ENCODE results near the gene TM4SF1. TPM values are rescaled to one million over a fixed set of nuclear protein-coding genes. Genes with fewer than 3 reads are reported as not detected.

TM4SF1 gene
- total and polyA plus RNA-seq, 9 of the 15 experiments (the other 6 are each of a cell fraction or from before 2014, with no cell fraction given) = 0.06 to 0.44 (median 0.08) TPM; not detected in 4

- DNase-seq (ENCODE audit: extremely low read depth in 1 of 4, low spot score in 3 of 4) = no peak
Measured at GRCh38 chr3:149388001-149388440, 10.6 kb upstream of the TM4SF1 start.

More at GRCh38 chr3:149388001-149388440, 10.6 kb upstream of the TM4SF1 start:
- H3K4me1 ChIP-seq (replicated peaks in 1 of 2; ENCODE audit: control insufficient read depth in 2 of 2, insufficient read depth in 2 of 2, low read length in 2 of 2) = no peaks in the 10 kb centered on the region
- 0% methylated on average over 8 of the region's 8 CpGs for WGBS (ENCODE audit: insufficient coverage, low coverage, missing lambda C conversion rate)
- no peaks in the 10 kb centered on the region for H3K9me1 ChIP-seq (ENCODE audit: control insufficient read depth, insufficient read depth, low read length)
- H3K9me3 ChIP-seq (replicated peaks; ENCODE audit: control insufficient read depth, insufficient read depth, low read depth, low read length) = no peaks in the 10 kb centered on the region
- H3K4me2 ChIP-seq (ENCODE audit: insufficient read depth, low read length) = no peak overlapping the region
- in situ Hi-C loops (cut with MboI) (no loop called here), intact Hi-C loops (cut with micrococcal nuclease) (no loop called here)
- H3K27ac ChIP-seq (ENCODE audit: extremely low read depth, low read depth, low read length) = no peak overlapping the region
- ATAC-seq = no peak
- H3K27me3 ChIP-seq (ENCODE audit: control insufficient read depth in 2 of 2, insufficient read depth in 2 of 2, low read length in 2 of 2) = peaks cover 0 to 5% of the 10 kb centered on the region in 2 experiments; a peak in 2 of 5 replicates
- H4K20me1 ChIP-seq (replicated peaks; ENCODE audit: control insufficient read depth, insufficient read depth, low read length) = no peaks in the 10 kb centered on the region
- CTCF ChIA-PET (ENCODE audit: low intra/inter-chr PET ratio) = interaction anchor here (0.6 kb wide), 1 partner anchor 31 kb away, joined by 4 read pairs; no protein-coding TSS in a partner anchor
- H3K4me3 ChIP-seq = no peak overlapping the region
- POLR2A ChIA-PET = no interaction called here
- no peak overlapping the region for H3K9ac ChIP-seq (ENCODE audit: insufficient read depth in 1 of 2, low read depth in 2 of 2, low read length in 2 of 2)
- TF ChIP-seq NFIC (IDR thresholded peaks at IDR 0.05) (no peak), SMARCC2 (IDR thresholded peaks at IDR 0.05; ENCODE audit: low read depth) (no peak), HNRNPH1 (optimal IDR thresholded peaks at IDR 0.05; ENCODE audit: low read depth, low read length) (no peak), NFE2 (IDR thresholded peaks at IDR 0.05; ENCODE audit: low read depth) (no peak), COPS2 (conservative IDR thresholded peaks at IDR 0.05) (no peak), SMC3 (conservative IDR thresholded peaks at IDR 0.05; ENCODE audit: insufficient read depth, low read depth, low read length) (no peak), BRD4 (IDR thresholded peaks at IDR 0.05) (no peak), DNMT1 (IDR thresholded peaks at IDR 0.05) (no peak), DMBX1 (CRISPR knock-in tag; IDR thresholded peaks at IDR 0.05; ENCODE audit: borderline replicate concordance) (no peak), ZNF639 (CRISPR knock-in tag; conservative IDR thresholded peaks at IDR 0.05 in 1 of 2, IDR thresholded peaks at IDR 0.05 in 1 of 2) (no peak), CHCHD3 (CRISPR knock-in tag; IDR thresholded peaks at IDR 0.05) (no peak), SIRT6 (IDR thresholded peaks at IDR 0.05; ENCODE audit: low read depth, low read length) (no peak), HNRNPUL1 (IDR thresholded peaks at IDR 0.05; ENCODE audit: low read length) (no peak), GTF2F1 (IDR thresholded peaks at IDR 0.05; ENCODE audit: low read depth, low read length) (no peak)
- H3K79me2 ChIP-seq (ENCODE audit: control insufficient read depth, insufficient read depth, low read length) = no peaks in the 10 kb centered on the region
- no peak overlapping the region for H2AFZ ChIP-seq (ENCODE audit: low read depth, low read length)
- BruUV-seq (replicated peaks) = no TSS peak
- no peaks in the 10 kb centered on the region for H3K36me3 ChIP-seq (ENCODE audit: control insufficient read depth, insufficient read depth, low read length)
- no peak for FAIRE-seq
